Sigmoid colon (tissue), 7 donors: ENCODE measurements around the gene ZKSCAN3. TPM values are rescaled to one million over a fixed set of nuclear protein-coding genes. Genes with fewer than 3 reads are reported as not detected.

Experiments
- DNase-seq: peaks from one replicate; pipeline ENCODE4 v3.0.0-alpha.2; 2019
- H3K27ac ChIP-seq, 4 donors: fragments of 200-600 bp; sonication (generic); one replicate each; pipeline ENCODE4 v1.5.1; 2016 to 2019; ENCODE audit warnings: mild to moderate bottlenecking in 1 of 4
- H3K27me3 ChIP-seq, 3 donors: fragments of 200-600 bp; sonication (generic); one replicate each; pipeline ENCODE4 v1.5.1; 2019; ENCODE audit warnings: mild to moderate bottlenecking in 1 of 3
- H3K36me3 ChIP-seq, 4 donors: fragments of 200-600 bp; sonication (generic); one replicate each; pipeline ENCODE4 v1.5.1; 2016 to 2019
- H3K4me1 ChIP-seq, 4 donors: fragments of 200-600 bp; sonication (generic); one replicate each; pipeline ENCODE4 v1.5.1; 2017 to 2019
- H3K4me3 ChIP-seq, 4 donors: fragments of 200-600 bp; sonication (generic); one replicate each; pipeline ENCODE4 v1.5.1; 2017 to 2019; ENCODE audit warnings: mild to moderate bottlenecking in 2 of 4, moderate library complexity in 1 of 4
- H3K9me3 ChIP-seq, 4 donors: fragments of 200-600 bp in 3 of 4; sonication (generic) in 3 of 4; one replicate each; pipeline versions ENCODE4 v1.5.1 to v1.6.1; 2013 to 2019
- EP300 ChIP-seq, 4 donors: sonication (generic); formaldehyde crosslinking; IDR thresholded peaks; one replicate each; pipeline ENCODE4 v1.6.1; 2017; ENCODE audit warnings: antibody characterized with exemption in 4 of 4
- POLR2A ChIP-seq, 2 donors: fragments of 450-650 bp; IDR thresholded peaks; one replicate each; pipeline ENCODE4 v1.6.1; 2016; ENCODE audit warnings: antibody characterized with exemption in 2 of 2, mild to moderate bottlenecking in 2 of 2, moderate library complexity in 2 of 2
- POLR2AphosphoS5 ChIP-seq, 4 donors: sonication (generic); formaldehyde crosslinking; IDR thresholded peaks; one replicate each; pipeline ENCODE4 v1.6.1; 2017; ENCODE audit warnings: antibody characterized with exemption in 4 of 4
- WGBS, 2 donors: extraction: QIAGEN DNeasy Blood & Tissue Kit; methylation state at CpG; one replicate each; pipeline ENCODE4 v1.1.7; 2013; 5-methylcytosine and 5-hydroxymethylcytosine counted together
- intact Hi-C: fragments of 100-400 bp; cut with DNase I; formaldehyde crosslinking; loops from one replicate; pipeline ENCODE4 v1.15.1; 2023
- polyA plus RNA-seq, 3 donors: library from polyadenylated mRNA; stranded (reverse); fragments of 200-250 nt; gene quantifications; one replicate each; pipeline ENCODE4 v1.2.3, GENCODE V29; 2013
- total RNA-seq, 4 donors: library from RNA; depleted of rRNA; stranded (reverse); fragments of >200 nt; gene quantifications; one replicate each; pipeline ENCODE4 v1.1.0, GENCODE V29; 2016
- TF ChIP-seq, protein P1 (sequence below), 4 experiments: fragments of 450-650 bp in 3 of 4; fragments of 200-600 bp in 1 of 4; IDR thresholded peaks; one replicate each; pipeline ENCODE4 v1.5.1; 2016 to 2019; ENCODE audit warnings: antibody characterized with exemption in 4 of 4, mild to moderate bottlenecking in 3 of 4, moderate library complexity in 2 of 4
- donor health status: healthy with polysubstance abuse.
- donor health status: Bipolar disorder and iron deficiency.
- donor health status: healthy.

The ZKSCAN3 gene
- total and polyA plus RNA-seq, 7 donors = 0.92 to 9.1 (median 5.4) TPM

DNA sequence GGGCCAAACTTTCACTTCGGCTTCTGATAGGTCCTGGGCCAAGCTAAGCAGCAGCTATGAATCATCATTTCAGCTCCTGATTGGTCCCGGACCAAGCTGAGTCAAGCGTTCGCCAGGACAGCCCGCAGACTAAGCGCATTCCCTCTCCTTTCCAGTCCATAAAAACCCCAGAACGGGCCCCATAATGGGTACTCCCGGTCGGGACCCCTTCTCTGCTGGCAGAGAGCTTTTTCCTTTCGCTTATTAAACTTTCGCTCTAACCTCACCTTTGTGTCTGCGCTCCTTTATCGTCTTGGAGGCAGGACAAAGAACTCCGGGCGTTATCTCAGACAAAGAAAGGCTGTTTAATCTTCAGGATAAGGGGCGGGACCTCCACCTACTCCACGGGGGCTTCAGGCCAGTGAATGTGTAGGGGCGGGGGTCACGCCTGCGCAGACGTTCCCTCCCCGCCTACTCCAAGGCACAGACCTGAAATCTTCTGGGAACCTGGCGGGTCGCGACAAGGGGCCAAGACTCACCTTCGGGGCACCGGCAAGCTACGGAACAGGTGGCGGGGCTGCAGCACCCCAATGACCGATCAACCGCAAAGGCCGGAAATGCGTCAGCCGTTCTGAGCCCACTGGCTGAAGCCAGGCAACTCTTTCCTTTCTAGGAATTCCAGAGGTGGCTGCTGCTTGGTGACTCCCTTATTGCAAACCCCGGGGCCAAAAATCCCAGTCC is 14.0 kb upstream of the ZKSCAN3 start, which contains the start of gene ZSCAN31:
TSS of gene ZSCAN31 (minus strand) at position 585 of the 720 bp plus-strand sequence. CDS start 6,465 bp downstream, outside the sequence.
- TF ChIP-seq POLR2A (IDR thresholded peaks at IDR 0.05) (peak; percentile 89 to 91), POLR2AphosphoS5 (IDR thresholded peaks at IDR 0.05) (peak; percentile 89 to 95 (median 92)), EP300 (IDR thresholded peaks at IDR 0.05) (peak in 1 of 4 donors; percentile 31)
- TF ChIP-seq, protein P1, sequence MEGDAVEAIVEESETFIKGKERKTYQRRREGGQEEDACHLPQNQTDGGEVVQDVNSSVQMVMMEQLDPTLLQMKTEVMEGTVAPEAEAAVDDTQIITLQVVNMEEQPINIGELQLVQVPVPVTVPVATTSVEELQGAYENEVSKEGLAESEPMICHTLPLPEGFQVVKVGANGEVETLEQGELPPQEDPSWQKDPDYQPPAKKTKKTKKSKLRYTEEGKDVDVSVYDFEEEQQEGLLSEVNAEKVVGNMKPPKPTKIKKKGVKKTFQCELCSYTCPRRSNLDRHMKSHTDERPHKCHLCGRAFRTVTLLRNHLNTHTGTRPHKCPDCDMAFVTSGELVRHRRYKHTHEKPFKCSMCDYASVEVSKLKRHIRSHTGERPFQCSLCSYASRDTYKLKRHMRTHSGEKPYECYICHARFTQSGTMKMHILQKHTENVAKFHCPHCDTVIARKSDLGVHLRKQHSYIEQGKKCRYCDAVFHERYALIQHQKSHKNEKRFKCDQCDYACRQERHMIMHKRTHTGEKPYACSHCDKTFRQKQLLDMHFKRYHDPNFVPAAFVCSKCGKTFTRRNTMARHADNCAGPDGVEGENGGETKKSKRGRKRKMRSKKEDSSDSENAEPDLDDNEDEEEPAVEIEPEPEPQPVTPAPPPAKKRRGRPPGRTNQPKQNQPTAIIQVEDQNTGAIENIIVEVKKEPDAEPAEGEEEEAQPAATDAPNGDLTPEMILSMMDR (IDR thresholded peaks at IDR 0.05) = no peak
- DNase-seq = peak; percentile 99
- Histone ChIP-seq H3K27ac (peak within 1 kb of the TSS; percentile 91 to 99 (median 95)), H3K27me3 (no peaks in the 10 kb centered on the region), H3K36me3 (no peaks in the 10 kb centered on the region), H3K4me3 (peak within 1 kb of the TSS; percentile 54 to 73 (median 65)), H3K9me3 (no peaks in the 10 kb centered on the region), H3K4me1 (peaks cover 4 to 35% (median 19%) of the 10 kb centered on the region in 4 donors)
- 0 to 1% methylated on average over 35 of the region's 35 CpGs for WGBS, 2 donors
- intact Hi-C loops = loop anchor here (2.0 to 10.0 kb wide), 4 partner anchors 19 to 1188 kb away; partner anchors contain the start of gene ZSCAN26

DNA sequence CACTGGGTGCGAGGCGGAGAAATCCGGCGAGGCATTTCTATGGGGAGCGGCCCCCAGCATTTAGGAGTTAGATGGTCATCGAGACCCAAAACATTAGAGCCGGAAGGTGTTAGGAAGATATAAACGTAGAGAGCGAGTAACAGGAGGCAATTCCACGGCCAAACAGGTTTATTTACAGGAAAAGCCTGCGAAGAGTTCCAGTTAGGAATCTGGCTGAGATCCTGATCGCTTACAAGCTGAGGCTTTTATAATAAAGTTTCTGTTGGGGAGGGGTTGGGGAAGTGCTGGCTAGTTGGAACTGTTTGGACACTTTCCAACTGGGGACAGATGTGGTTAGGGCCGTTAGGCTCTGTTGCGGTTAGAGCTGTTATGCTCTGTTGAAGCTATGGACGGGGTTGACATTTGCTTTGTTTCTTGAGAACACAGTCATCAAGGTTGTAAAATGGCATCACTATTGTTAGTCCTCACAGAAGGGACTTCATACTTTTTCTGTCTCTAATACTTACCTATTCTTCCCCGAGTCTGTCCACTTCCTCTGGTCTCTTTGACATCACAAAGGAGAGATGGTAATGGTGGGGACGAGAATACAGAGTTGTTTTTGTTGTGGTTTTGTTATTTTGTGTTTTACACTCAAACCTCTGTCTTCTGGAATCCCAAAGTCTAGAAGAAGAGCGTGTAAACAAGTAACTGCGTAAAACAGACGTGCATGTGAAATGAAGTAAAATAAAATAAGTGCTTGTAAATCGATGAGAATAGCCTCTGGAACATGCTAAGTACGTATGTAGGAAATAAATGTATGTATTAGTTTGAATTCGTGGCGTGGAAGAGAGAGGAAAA is 13.2 kb upstream of the ZKSCAN3 start:
- peak overlapping the region; percentile 54 to 73 (median 65) for H3K4me3 ChIP-seq
- no peaks in the 10 kb centered on the region for H3K9me3 ChIP-seq
- peaks cover 4 to 35% (median 22%) of the 10 kb centered on the region in 4 donors for H3K4me1 ChIP-seq
- H3K36me3 ChIP-seq = no peaks in the 10 kb centered on the region
- intact Hi-C loops = loop anchor here (2.0 to 10.0 kb wide), 4 partner anchors 18 to 1189 kb away; partner anchors contain the start of gene ZSCAN26
- 6 to 10% methylated on average over 24 of the region's 24 CpGs for WGBS, 2 donors
- H3K27me3 ChIP-seq = no peaks in the 10 kb centered on the region
- no peak for DNase-seq
- no peak for TF ChIP-seq POLR2AphosphoS5 (IDR thresholded peaks at IDR 0.05)
- TF ChIP-seq, protein P1 (IDR thresholded peaks at IDR 0.05) = no peak
- TF ChIP-seq EP300 (IDR thresholded peaks at IDR 0.05) = no peak
- TF ChIP-seq POLR2A (IDR thresholded peaks at IDR 0.05) = peak in 1 of 2 donors; percentile 25
- H3K27ac ChIP-seq = peak overlapping the region; percentile 91 to 99 (median 95)

DNA sequence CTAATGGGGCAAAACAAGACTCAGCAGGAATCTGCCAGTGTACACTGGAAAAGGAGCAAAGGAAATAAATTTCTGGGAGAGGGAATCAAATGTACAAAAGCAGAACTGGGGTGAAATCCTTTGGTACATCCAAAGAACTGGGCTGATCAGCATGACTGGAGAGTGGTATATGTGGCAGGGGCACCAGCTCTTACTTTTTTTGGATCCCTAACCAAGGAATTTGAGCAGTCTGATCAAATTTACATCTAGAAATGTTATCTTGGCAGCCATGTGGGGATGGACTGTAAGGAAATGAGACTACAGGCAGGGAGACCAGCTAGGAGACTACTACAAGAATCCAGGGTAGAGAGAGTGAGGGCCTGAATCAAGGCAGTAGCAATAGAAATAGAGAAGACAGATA is 12.6 kb upstream of the ZKSCAN3 start:
- intact Hi-C loops = loop anchor here (2.0 to 10.0 kb wide), 4 partner anchors 18 to 1190 kb away; partner anchors contain the start of gene ZSCAN26
- DNase-seq = no peak
- peak overlapping the region; percentile 54 to 73 (median 65) for H3K4me3 ChIP-seq
- H3K36me3 ChIP-seq = no peaks in the 10 kb centered on the region
- H3K9me3 ChIP-seq = no peaks in the 10 kb centered on the region
- peak overlapping the region; percentile 91 to 99 (median 95) for H3K27ac ChIP-seq
- H3K4me1 ChIP-seq = peaks cover 4 to 35% (median 23%) of the 10 kb centered on the region in 4 donors
- no peaks in the 10 kb centered on the region for H3K27me3 ChIP-seq
- TF ChIP-seq POLR2AphosphoS5 (IDR thresholded peaks at IDR 0.05) (peak in 1 of 4 donors; percentile 19), EP300 (IDR thresholded peaks at IDR 0.05) (no peak), POLR2A (IDR thresholded peaks at IDR 0.05) (no peak)
- TF ChIP-seq, protein P1 (IDR thresholded peaks at IDR 0.05) = no peak

DNA sequence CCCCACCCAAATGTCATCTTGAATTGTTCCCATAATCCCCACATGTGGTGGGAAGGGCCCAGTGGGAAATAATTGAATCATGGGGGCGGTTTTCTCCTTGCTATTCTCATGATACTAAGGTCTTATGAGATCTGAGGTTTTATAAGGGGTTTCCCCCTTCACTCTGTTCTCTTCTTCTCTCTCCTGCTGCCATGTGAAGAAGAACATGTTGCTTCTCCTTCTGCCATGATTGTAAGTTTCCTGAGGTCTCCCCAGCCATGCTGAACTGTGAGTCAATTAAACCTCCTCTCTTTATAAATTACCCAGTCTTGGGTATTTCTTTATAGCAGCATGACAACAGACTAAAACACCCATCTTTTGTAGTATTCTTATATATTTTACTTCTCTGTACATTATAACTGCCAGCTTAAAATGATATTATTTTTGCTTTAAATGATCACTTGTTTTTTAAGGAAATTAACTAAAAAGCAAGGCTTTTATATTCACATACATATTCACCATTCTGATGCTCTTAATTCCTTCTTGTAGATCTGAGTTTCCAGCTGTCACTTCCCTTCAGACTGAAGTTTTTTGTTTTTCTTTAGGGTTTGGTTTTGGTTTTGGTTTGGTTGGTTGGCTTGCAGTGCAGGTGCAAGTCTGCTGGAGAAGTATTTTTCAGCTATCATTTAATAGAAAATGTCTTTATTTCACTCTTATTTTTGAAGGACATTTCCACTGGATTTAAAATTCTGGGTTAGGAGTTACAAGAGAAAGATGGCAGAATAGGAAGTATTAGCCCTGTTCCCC is 9.2 kb upstream of the ZKSCAN3 start:
- intact Hi-C loops = no loop called here
- TF ChIP-seq, protein P1 (IDR thresholded peaks at IDR 0.05) = no peak
- TF ChIP-seq POLR2A (IDR thresholded peaks at IDR 0.05) = no peak
- no peak for TF ChIP-seq EP300 (IDR thresholded peaks at IDR 0.05)
- no peak for TF ChIP-seq POLR2AphosphoS5 (IDR thresholded peaks at IDR 0.05)
- DNase-seq = no peak

More for the DNA sequence above, 9.2 kb upstream of the ZKSCAN3 start:
- Histone ChIP-seq H3K9me3 (no peaks in the 10 kb centered on the region), H3K36me3 (no peaks in the 10 kb centered on the region), H3K4me3 (no peak overlapping the region), H3K27me3 (no peaks in the 10 kb centered on the region), H3K4me1 (peaks cover 4 to 20% (median 14%) of the 10 kb centered on the region in 4 donors), H3K27ac (peak overlapping the region in 1 of 4 donors; percentile 4)
- WGBS, 2 donors = 82 to 83% methylated on average over 1 of the region's 1 CpG
